MM.1S (cell line): ENCODE results near the gene GLCCI1.

Source experiments
- EZH2 ChIP-seq: fragments of 300-600 bp; sonication (generic); optimal IDR thresholded peaks from 2 replicates; pipeline ENCODE3; 2017; ENCODE audit warnings: low read depth, mild to moderate bottlenecking, antibody characterized with exemption, low read length, mixed read lengths
- TF ChIP-seq, protein P1 (sequence below): fragments of 300-600 bp; sonication (generic); IDR thresholded peaks from 2 replicates; pipeline ENCODE4 v1.5.1; 2016; ENCODE audit warnings: antibody characterized with exemption, low read length, mixed read lengths

DNA sequence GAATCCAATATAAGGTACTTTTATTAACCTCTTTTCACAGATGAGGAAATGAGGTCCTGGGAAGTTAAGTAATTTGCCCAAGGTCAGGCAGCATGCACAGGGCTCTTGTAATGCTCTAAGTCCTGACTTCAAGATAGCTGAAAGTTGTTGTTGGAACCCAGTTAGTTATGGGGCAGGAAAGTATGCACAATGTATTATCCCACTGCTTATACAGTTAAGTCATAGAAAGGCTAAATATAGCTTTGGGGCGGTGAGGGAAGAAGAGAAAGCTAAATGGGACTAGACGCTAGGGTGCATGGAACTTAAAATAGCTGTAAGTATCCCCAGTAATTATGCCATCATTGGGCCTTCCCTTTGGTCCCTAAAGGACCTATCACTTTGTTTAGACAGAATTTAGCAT, 9.2 kb downstream of the GLCCI1 start:
- TF ChIP-seq, protein P1, sequence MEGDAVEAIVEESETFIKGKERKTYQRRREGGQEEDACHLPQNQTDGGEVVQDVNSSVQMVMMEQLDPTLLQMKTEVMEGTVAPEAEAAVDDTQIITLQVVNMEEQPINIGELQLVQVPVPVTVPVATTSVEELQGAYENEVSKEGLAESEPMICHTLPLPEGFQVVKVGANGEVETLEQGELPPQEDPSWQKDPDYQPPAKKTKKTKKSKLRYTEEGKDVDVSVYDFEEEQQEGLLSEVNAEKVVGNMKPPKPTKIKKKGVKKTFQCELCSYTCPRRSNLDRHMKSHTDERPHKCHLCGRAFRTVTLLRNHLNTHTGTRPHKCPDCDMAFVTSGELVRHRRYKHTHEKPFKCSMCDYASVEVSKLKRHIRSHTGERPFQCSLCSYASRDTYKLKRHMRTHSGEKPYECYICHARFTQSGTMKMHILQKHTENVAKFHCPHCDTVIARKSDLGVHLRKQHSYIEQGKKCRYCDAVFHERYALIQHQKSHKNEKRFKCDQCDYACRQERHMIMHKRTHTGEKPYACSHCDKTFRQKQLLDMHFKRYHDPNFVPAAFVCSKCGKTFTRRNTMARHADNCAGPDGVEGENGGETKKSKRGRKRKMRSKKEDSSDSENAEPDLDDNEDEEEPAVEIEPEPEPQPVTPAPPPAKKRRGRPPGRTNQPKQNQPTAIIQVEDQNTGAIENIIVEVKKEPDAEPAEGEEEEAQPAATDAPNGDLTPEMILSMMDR = no peak
- no peak for TF ChIP-seq EZH2
